ENCODE measurements around the gene ZDHHC14.

GRCh38 chr6:157717340-157717748, 336.4 kb downstream of the ZDHHC14 start:
- no peak for TF ChIP-seq POLR2A (IDR thresholded peaks at IDR 0.05)
- TF ChIP-seq CTCF (IDR thresholded peaks at IDR 0.05): no peak

Data from body of pancreas (tissue), 4 donors.